H9 (cell line): ENCODE measurements around the gene PRSS21. TPM values are rescaled to one million over a fixed set of nuclear protein-coding genes. Genes with fewer than 3 reads are reported as not detected.

Source experiments
- DNase-seq: peaks from one replicate; pipeline ENCODE4 v3.0.0-alpha.2; 2017
- H2AFZ ChIP-seq: one replicate; pipeline ENCODE4 v1.6.1; 2013; ENCODE audit warnings: mild to moderate bottlenecking, low read length, control low read depth, moderate library complexity
- H2AK5ac ChIP-seq: 2 replicates; pipeline ENCODE4 v1.6.1; 2013; ENCODE audit warnings: low read length, control low read depth, mixed read lengths; ENCODE audit not compliant: insufficient read length
- H2BK120ac ChIP-seq: one replicate; pipeline ENCODE4 v1.6.1; 2013; ENCODE audit warnings: low read depth, mild to moderate bottlenecking, low read length, control low read depth, inconsistent platforms; ENCODE audit not compliant: poor library complexity, severe bottlenecking
- H2BK12ac ChIP-seq: 2 replicates; pipeline ENCODE4 v1.6.1; 2013; ENCODE audit warnings: low read length, control low read depth, mixed read lengths, low read depth; ENCODE audit not compliant: insufficient read length
- H2BK15ac ChIP-seq: 2 replicates; pipeline ENCODE4 v1.6.1; 2013; ENCODE audit warnings: low read depth, low read length, control low read depth
- H2BK20ac ChIP-seq: one replicate; pipeline ENCODE4 v1.6.1; 2013; ENCODE audit warnings: low read depth, mild to moderate bottlenecking, low read length, control low read depth, inconsistent platforms; ENCODE audit not compliant: poor library complexity, severe bottlenecking
- H2BK5ac ChIP-seq: 2 replicates; pipeline ENCODE4 v1.6.1; 2013; ENCODE audit warnings: low read length, control low read depth, mixed read lengths; ENCODE audit not compliant: insufficient read length
- H3K14ac ChIP-seq: 2 replicates; pipeline ENCODE4 v1.6.1; 2013; ENCODE audit warnings: low read length, control low read depth; ENCODE audit not compliant: insufficient read depth
- H3K18ac ChIP-seq: 2 replicates; pipeline ENCODE4 v1.6.1; 2013; ENCODE audit warnings: low read depth, mild to moderate bottlenecking, mixed read lengths, low read length, control low read depth; ENCODE audit not compliant: insufficient read length
- H3K23ac ChIP-seq: 2 replicates; pipeline ENCODE4 v1.6.1; 2013; ENCODE audit warnings: low read length, control low read depth, mixed read lengths, low read depth; ENCODE audit not compliant: insufficient read length
- H3K23me2 ChIP-seq: 2 replicates; pipeline ENCODE4 v1.6.1; 2013; ENCODE audit warnings: low read depth, mild to moderate bottlenecking, mixed read lengths, low read length, control low read depth; ENCODE audit not compliant: insufficient read length, poor library complexity, severe bottlenecking
- H3K27ac ChIP-seq: 2 replicates; pipeline ENCODE4 v1.5.1; 2013; ENCODE audit warnings: low read length, control low read depth, mixed read lengths, low read depth; ENCODE audit not compliant: insufficient read length
- H3K27me3 ChIP-seq: 2 replicates; pipeline ENCODE4 v1.6.1; 2013; ENCODE audit warnings: low read length, control low read depth, inconsistent platforms; ENCODE audit not compliant: insufficient read depth
- H3K4ac ChIP-seq: 2 replicates; pipeline ENCODE4 v1.6.1; 2013; ENCODE audit warnings: low read depth, mild to moderate bottlenecking, control low read depth, inconsistent platforms, low read length, moderate library complexity
- H3K4me1 ChIP-seq: 2 replicates; pipeline ENCODE4 v1.6.1; 2013; ENCODE audit warnings: low read length, control low read depth, inconsistent platforms; ENCODE audit not compliant: insufficient read depth
- H3K4me2 ChIP-seq: 2 replicates; pipeline ENCODE4 v1.6.1; 2013; ENCODE audit warnings: low read length, control low read depth, mixed read lengths; ENCODE audit not compliant: insufficient read length, insufficient read depth
- H3K56ac ChIP-seq: 2 replicates; pipeline ENCODE4 v1.6.1; 2013; ENCODE audit warnings: low read depth, mild to moderate bottlenecking, mixed read lengths, low read length, control low read depth; ENCODE audit not compliant: insufficient read length
- H3K79me1 ChIP-seq: 2 replicates; pipeline ENCODE4 v1.6.1; 2013; ENCODE audit warnings: low read depth, mild to moderate bottlenecking, moderate library complexity, low read length, control low read depth, inconsistent platforms; ENCODE audit not compliant: insufficient read depth, poor library complexity, severe bottlenecking
- H3K79me2 ChIP-seq: 2 replicates; pipeline ENCODE4 v1.6.1; 2013; ENCODE audit warnings: low read length, control low read depth, inconsistent platforms; ENCODE audit not compliant: insufficient read depth
- H3K9ac ChIP-seq: 2 replicates; pipeline ENCODE4 v1.6.1; 2013; ENCODE audit warnings: low read length, control low read depth, mixed read lengths; ENCODE audit not compliant: insufficient read length; ENCODE audit errors: extremely low read depth
- H3K9me3 ChIP-seq: one replicate; pipeline ENCODE4 v1.6.1; 2013; ENCODE audit warnings: low read depth, low read length, inconsistent platforms; ENCODE audit not compliant: control insufficient read depth
- H3T11ph ChIP-seq: one replicate; pipeline ENCODE4 v1.6.1; 2013; ENCODE audit warnings: mild to moderate bottlenecking, low read length, control low read depth, inconsistent platforms
- H4K20me1 ChIP-seq: one replicate; pipeline ENCODE4 v1.6.1; 2013; ENCODE audit not compliant: control insufficient read depth, insufficient read length, insufficient read depth
- H4K5ac ChIP-seq: 2 replicates; pipeline ENCODE4 v1.6.1; 2013; ENCODE audit warnings: low read depth, mild to moderate bottlenecking, mixed read lengths, low read length, control low read depth; ENCODE audit not compliant: insufficient read length
- H4K8ac ChIP-seq: replicated peaks from 2 replicates; pipeline ENCODE4 v1.6.1; 2013; ENCODE audit warnings: low read length, control low read depth, mixed read lengths, low read depth; ENCODE audit not compliant: insufficient read length
- H4K91ac ChIP-seq: 2 replicates; pipeline ENCODE4 v1.6.1; 2013; ENCODE audit warnings: low read depth, mild to moderate bottlenecking, moderate library complexity, mixed read lengths, low read length, control low read depth; ENCODE audit not compliant: insufficient read length
- H3K27ac Mint-ChIP-seq, 3 experiments: 2 replicates in 2 of 3; 3 replicates in 1 of 3; pipeline ENCODE4 v1.8.0; 2020 to 2021; ENCODE audit warnings: mixed read lengths in 3 of 3, mild to moderate bottlenecking in 1 of 3, moderate library complexity in 1 of 3
- H3K27me3 Mint-ChIP-seq: 2 replicates; pipeline ENCODE4 v1.8.0; 2021; ENCODE audit warnings: low read depth, mild to moderate bottlenecking, moderate library complexity, mixed read lengths
- H3K36me3 Mint-ChIP-seq, 3 experiments: 2 replicates in 2 of 3; 3 replicates in 1 of 3; pipeline ENCODE4 v1.8.0; 2020 to 2021; ENCODE audit warnings: low read depth in 3 of 3, mixed read lengths in 3 of 3; ENCODE audit not compliant: insufficient read depth in 1 of 3
- H3K4me1 Mint-ChIP-seq, 2 experiments: 2 replicates each; pipeline ENCODE4 v1.8.0; 2020; ENCODE audit warnings: mixed read lengths in 2 of 2
- H3K4me3 Mint-ChIP-seq, 2 experiments: 2 replicates in 1 of 2; 3 replicates in 1 of 2; pipeline ENCODE4 v1.8.0; 2020 to 2021; ENCODE audit warnings: mild to moderate bottlenecking in 2 of 2, mixed read lengths in 2 of 2, moderate library complexity in 1 of 2
- H3K9me3 Mint-ChIP-seq, 2 experiments: 2 replicates in 1 of 2; 3 replicates in 1 of 2; pipeline ENCODE4 v1.8.0; 2020; ENCODE audit warnings: mild to moderate bottlenecking in 2 of 2, mixed read lengths in 2 of 2, moderate library complexity in 1 of 2
- CTCF ChIP-seq: fragments of 200-600 bp; sonication (generic); conservative IDR thresholded peaks from 3 replicates; pipeline ENCODE4 v1.8.0; 2021; ENCODE audit warnings: antibody characterized with exemption, mild to moderate bottlenecking
- WGBS: extraction: QIAGEN DNeasy Blood & Tissue Kit; methylation state at CpG from one replicate; pipeline ENCODE4 v1.1.7; 2013; ENCODE audit warnings: missing lambda C conversion rate, low lambda C conversion rate, mixed read lengths; ENCODE audit not compliant: insufficient read length; ENCODE audit errors: extremely low coverage; 5-methylcytosine and 5-hydroxymethylcytosine counted together
- total RNA-seq: library from RNA; stranded (reverse); gene quantifications from 2 replicates; pipeline ENCODE4 v1.2.1, GENCODE V29; 2021

PRSS21 gene
- total RNA-seq, 1 experiment from 2014 or later = not detected

DNA sequence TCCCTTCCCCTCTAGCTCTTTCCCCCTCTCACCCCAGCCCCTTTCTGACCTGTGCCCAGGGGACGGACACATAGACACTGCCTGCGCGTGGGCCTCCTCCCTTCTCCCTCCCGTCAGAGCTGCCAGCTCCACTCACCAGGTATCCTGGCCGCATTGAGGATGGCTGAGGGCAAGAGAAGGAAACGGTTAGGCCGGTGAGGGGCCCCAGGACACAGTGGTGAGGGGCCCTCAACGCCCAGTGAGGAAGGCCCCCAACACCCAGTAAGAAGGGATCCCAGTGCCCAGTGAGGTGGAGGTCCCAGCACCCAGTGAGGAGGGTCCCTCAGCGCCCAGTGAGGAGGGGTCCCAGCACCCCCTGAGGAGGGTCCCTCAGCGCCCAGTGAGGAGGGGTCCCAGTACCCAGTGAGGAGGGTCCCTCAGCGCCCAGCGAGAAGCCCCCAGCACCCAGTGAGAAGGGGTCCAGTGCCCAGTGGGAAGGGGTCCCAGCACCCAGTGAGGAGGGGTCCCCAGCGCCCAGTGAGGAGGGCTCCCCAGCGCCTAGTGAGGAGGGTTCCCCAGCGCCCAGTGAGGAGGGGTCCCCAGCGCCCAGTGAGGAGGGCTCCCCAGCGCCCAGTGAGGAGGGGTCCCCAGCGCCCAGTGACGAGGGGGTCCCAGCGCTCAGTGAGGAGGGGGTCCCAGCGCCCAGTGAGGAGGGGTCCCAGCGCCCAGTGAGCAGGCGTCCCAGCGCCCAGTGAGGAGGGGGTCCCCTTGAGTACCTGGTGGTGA, 39.8 kb downstream of the PRSS21 start:
- H3K9me3 ChIP-seq = no peaks in the 10 kb centered on the region
- no peaks in the 10 kb centered on the region for H3K27me3 ChIP-seq
- H3K79me1 ChIP-seq = no peaks in the 10 kb centered on the region
- no peak overlapping the region for H4K8ac ChIP-seq
- H2BK15ac ChIP-seq = no peak overlapping the region
- no peak overlapping the region for H2AFZ ChIP-seq
- Mint-ChIP-seq H3K27me3 (peaks cover 32% of the 10 kb centered on the region), H3K27ac (no peak overlapping the region), H3K36me3 (peaks cover 2 to 11% (median 10%) of the 10 kb centered on the region in 3 experiments), H3K4me1 (peaks cover 5 to 7% of the 10 kb centered on the region in 2 experiments; a peak in 3 of 4 replicates), H3K9me3 (peaks cover 20 to 26% of the 10 kb centered on the region in 2 experiments), H3K4me3 (0 out of 5 replicates have a peak overlapping the region, but pooled peaks of 1 of the 2 experiments have one; percentile 38)
- no peak overlapping the region for H3T11ph ChIP-seq
- no peak overlapping the region for H3K56ac ChIP-seq
- no peak overlapping the region for H2BK20ac ChIP-seq
- peaks cover 5% of the 10 kb centered on the region for H3K23me2 ChIP-seq
- no peaks in the 10 kb centered on the region for H4K20me1 ChIP-seq
- no peak overlapping the region for H2BK120ac ChIP-seq
- H3K18ac ChIP-seq = no peak overlapping the region
- H3K4ac ChIP-seq = no peak overlapping the region
- no peak for DNase-seq
- WGBS = no CpG with 5 or more reads among the region's 24 CpGs
- no peak overlapping the region for H4K91ac ChIP-seq
- no peak overlapping the region for H3K14ac ChIP-seq
- no peak overlapping the region for H3K4me2 ChIP-seq
- no peak overlapping the region for H3K23ac ChIP-seq
- H2BK5ac ChIP-seq = no peak overlapping the region
- no peak overlapping the region for H3K27ac ChIP-seq
- H2AK5ac ChIP-seq = no peak overlapping the region
- no peak overlapping the region for H4K5ac ChIP-seq
- H3K9ac ChIP-seq = no peak overlapping the region
- H3K4me1 ChIP-seq = no peaks in the 10 kb centered on the region; the same call in 1 of the 2 replicates
- H3K79me2 ChIP-seq = no peaks in the 10 kb centered on the region
- no peak for TF ChIP-seq CTCF
- no peak overlapping the region for H2BK12ac ChIP-seq
